GM18858 (cell line): ENCODE results near the gene POLA2.
"Not testable (repeated sequence)": the region's sequence is repeated elsewhere in the genome, so short reads cannot be mapped to it uniquely, and the experiment has no call there.

Experiments used
- ATAC-seq: cut with Tn5 transposase; IDR thresholded peaks from one replicate; pipeline ENCODE4 v1.9.1; 2021; ENCODE audit not compliant: unreplicated experiment

POLA2 gene, protein sequence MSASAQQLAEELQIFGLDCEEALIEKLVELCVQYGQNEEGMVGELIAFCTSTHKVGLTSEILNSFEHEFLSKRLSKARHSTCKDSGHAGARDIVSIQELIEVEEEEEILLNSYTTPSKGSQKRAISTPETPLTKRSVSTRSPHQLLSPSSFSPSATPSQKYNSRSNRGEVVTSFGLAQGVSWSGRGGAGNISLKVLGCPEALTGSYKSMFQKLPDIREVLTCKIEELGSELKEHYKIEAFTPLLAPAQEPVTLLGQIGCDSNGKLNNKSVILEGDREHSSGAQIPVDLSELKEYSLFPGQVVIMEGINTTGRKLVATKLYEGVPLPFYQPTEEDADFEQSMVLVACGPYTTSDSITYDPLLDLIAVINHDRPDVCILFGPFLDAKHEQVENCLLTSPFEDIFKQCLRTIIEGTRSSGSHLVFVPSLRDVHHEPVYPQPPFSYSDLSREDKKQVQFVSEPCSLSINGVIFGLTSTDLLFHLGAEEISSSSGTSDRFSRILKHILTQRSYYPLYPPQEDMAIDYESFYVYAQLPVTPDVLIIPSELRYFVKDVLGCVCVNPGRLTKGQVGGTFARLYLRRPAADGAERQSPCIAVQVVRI

DNA sequence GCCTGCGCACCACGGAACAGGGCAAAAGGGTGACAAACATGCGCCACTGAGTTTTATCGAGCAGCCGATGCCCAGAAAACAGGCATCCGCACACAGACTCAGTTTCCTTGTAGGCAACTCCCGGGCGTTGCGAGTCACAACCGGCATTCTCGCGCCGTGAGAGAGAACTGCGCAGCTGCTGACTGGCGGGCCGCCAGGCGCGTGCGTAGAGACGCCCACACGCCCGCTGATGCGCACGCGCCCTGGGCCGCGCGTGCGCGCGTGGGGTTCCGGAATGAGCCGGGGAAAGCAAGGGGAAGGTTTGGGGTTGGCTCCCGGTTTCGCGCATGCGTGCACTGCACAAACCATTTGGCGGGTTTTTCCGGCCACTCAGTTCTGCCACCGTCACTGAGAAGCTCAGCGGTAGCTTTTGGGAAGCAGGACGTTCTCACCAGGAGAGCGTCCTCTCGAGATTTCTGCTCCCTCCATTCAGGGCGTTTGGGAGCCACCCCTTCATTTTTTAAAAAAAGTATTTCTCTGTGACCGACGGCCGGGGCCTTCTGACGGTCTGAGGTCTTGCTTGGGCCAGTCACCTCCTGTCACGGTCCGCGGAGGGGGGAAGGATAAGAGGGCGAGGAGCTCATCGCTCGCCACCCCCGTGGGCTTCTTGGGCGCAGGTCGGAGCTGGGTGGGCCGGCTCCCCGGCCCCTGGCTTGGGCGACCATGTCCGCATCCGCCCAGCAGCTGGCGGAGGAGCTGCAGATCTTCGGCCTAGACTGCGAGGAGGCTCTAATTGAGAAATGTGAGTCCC is at the start of gene POLA2:
Gene POLA2 (plus strand): TSS at position 372 of the 790 bp plus-strand sequence. CDS start 331 bp downstream, at position 703.
- ATAC-seq: peak; percentile 68

DNA sequence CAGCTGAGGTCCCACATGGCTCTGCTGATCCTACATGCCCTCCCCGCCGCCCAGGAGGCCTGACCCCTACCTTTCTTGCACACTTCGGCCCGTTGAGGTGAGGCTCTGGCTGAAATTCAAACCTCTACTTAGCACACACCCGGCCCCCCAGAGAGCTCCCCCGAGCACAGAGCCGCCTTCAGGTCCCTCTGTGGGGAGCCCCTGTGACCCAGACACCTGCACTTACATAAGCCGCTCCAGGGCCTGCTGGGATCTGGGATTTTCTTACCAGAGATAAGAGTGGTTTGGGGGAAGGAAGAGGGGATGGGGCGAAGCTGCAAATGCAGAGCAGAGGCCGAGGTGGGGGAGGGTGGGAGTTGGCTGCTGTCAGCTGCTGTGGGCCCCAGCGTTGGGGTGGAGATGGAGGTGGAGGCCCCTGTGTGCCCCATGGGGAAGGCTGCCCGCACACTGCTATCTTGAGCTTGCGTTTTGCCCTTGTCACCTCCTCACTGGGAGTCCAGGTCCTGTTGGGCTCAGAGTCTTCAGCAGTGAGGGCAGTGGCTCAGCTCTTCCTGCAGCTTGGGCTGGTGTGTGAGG is 49.4 kb upstream of the POLA2 start:
- ATAC-seq: no peak

DNA sequence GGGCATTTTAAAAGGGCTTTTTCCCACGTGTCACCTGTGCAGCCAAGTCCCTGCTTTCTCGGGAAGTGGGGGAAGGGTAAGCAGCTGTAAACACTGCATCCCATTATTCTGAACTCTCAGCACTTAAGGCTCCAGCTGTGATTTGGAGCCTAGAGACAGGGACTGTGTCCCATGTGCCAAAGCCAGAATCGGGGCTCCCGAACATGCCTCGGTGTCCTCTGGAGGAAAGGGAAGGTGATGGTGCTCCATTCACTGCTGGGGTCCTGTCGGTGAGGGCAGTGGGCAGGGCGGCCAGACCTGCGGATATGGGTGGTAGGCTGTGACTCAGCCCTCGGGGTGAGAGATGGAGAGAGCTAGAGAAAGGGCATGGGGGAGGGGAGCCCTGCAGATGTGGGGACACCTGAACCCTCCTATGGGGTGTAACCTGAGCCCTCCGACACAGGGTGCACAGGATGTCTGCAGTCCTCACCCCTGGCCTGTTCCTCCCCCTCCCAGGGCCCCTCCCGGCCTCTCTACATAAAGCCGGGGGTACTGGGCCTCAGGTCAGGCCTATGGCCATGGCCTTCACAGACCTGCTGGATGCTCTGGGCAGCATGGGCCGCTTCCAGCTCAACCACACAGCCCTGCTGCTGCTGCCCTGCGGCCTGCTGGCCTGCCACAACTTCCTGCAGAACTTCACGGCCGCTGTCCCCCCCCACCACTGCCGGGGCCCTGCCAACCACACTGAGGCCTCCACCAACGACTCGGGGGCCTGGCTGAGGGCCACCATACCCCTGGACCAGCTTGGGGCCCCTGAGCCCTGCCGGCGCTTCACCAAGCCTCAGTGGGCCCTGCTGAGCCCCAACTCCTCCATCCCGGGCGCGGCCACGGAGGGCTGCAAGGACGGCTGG is 48.2 kb upstream of the POLA2 start:
- no peak for ATAC-seq

DNA sequence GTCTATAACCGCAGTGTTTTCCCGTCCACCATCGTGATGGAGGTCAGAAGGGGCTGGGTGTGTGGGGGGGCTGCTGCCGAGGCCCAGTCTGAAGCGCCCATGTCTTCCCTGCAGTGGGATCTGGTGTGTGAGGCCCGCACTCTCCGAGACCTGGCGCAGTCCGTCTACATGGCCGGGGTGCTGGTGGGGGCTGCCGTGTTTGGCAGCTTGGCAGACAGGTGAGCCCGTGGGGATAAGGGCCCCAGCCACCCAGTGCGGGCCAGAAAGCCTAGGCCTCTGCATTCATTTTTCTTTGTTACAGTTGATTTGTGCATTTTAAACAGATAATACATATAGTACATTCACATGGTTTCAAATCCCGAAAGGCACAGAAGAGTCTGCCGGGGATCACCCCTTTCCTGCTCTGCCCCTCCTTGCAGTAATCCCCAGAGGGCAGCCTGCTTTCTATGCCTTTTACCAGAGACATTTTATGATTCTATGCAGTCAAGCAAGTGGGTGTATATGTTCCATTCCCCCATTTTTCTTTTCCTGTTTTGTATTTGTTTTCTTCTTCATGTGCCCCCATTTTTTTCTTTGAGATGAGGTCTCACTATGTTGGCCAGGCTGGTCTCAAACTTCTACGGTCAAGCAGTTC is 47.4 kb upstream of the POLA2 start:
- ATAC-seq: no peak

DNA sequence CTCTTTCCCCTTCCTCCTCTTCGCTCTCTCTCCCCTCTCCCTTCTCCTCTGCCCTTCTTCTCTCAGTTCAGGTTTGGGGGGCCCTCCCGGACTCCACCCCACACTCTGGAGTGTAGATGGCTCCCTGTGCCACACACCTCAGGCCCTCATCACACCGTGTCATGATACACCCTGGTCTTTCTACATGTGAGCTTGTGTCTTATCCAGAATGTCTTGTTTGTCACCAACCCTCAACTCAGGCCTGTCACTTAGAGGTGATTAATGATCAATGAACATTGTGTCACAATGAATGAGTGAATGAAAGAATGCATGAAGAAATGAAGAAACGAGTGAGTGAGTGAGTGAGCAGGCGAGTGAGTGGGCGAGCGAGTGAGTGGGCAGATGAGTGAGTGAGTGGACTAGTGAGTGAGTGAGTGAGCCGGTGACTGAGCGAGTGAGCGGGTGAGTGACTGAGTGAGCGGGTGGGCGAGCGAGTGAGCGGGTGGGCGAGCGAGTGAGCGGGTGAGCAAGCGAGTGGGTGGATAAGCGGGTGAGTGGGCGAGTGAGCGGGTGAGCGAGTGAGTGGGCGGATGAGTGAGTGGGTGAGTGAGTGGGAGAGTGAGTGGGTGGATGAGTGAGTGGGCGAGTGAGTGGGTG is 46.2 kb upstream of the POLA2 start:
- ATAC-seq: no peak

DNA sequence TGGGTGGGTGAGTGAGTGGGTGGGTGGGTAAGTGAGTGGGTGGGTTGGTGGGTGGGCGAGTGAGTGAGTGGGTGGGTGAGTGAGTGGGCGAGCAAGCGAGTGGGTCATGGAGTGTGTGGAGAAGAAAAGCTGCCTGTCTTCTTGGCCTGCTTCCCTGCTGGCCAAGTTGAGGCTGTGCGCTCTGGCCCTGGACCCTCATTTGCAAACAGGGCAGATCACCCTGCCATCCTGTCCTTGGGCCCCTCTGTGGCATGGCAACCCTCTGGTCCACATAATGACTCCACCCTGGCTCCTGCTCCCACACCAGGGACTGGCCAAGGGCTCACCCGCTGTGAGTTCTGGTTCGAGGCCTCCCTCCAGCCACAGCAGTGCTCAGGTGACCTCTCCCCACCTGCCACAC is 44.9 kb upstream of the POLA2 start:
- ATAC-seq: no peak

DNA sequence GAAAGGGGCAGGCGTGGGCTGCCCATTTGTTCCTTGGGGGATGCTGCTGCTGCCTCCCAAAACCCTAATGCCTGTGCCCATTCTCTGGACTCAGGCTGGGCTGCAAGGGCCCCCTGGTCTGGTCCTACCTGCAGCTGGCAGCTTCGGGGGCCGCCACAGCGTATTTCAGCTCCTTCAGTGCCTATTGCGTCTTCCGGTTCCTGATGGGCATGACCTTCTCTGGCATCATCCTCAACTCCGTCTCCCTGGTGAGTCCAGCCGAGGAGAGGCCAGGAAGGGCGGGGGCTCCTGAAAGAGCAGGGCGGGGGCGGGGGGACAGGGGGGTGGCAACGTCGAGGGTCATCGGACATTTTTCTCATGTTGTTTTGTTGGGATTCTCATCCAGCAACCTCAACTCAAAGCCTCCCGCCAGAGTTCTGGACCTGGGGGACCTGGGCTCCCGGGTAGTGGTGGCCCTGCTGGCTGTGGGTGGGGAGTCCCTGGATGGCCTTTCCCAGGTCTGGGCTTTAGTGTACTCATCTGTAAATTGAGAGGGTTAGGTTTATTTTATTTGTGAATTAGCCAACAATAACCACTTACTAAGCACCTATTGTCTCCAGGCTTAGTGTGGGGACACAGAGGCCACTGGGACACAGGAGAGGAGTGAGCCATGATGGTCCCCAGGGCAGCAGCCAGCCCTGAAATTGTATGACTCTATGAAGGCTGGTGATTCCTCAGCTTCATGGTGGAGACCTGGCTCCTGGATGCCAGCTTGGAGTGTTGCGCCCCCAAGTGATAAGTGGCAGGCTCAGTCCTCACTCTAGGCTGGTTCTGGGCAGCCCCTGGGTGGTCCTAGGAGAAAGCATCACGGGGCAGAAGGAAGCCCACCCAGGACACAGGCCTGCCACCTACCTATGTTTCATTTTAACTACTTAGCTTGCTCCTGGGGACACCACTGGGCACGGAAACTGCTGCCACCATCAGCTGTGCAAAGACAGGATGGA is 44.0 kb upstream of the POLA2 start:
- no peak for ATAC-seq

DNA sequence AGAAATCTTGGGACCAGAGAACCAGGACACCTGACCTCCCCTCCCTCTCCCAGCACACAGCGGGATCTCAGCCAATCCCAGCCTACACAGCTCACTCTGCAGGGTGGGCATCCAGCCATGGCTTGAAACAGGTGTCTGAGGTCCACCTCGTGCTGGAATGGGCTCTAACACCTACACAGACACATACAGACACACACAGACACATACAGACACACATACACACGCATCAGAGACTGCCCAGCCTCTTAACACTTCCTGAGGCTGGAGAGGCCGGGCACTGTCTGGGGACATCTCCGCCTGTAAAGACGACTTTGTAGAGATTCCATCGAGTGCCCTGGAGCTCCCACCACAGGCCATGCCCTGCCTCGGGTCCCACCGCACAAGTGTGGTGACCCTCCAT is 43.3 kb upstream of the POLA2 start:
- ATAC-seq: no peak

DNA sequence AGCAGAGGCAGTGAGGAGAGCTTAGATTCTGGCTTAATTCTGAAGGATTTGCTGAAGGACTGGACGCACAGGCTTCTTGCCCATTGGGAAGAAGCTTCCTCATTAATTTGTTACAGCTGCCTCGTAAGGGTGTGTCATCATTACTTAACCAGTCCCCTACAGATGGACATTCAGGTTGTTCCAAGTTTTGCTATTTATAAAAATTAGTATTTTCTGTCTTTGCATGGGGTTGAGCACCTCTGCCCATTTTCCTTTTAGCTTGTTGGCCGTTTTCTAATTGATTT is 41.9 kb upstream of the POLA2 start:
- ATAC-seq: no peak

DNA sequence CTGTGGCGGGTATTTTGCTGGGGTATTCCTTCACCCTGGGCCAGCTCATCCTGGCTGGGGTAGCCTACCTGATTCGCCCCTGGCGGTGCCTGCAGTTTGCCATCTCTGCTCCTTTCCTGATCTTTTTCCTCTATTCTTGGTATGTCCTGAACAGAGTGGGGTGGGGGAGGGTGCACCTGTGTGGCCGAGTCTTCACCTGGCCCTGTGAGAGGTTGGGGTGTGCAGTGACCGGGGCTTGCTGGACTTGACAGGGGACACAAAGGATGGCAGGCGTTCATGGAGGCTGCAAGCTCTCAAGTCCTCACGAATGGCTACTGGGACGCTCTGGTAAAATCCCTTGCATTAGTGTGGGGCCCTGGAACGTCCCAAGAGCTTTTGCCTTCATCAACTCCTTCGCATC is 40.7 kb upstream of the POLA2 start:
- no peak for ATAC-seq

DNA sequence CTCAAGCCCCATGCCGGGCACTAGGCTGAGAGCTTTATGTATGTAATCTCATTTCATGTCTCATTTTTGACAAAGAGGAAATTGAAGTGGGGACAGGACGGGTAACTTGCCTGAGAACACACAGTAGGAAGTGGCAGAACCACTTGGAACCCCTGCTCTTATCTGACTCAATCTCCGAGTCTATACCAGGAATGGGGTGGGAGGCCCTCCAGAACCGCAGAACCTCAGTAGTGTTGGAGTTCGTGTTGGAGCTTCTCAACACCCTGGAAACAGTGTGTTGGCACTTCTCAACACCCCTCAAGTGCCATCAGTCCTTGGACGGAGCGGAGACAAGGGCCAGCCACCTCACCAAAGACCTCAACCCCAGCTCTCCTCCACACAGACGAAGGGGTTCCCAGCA is 38.8 kb upstream of the POLA2 start:
- ATAC-seq: no peak

DNA sequence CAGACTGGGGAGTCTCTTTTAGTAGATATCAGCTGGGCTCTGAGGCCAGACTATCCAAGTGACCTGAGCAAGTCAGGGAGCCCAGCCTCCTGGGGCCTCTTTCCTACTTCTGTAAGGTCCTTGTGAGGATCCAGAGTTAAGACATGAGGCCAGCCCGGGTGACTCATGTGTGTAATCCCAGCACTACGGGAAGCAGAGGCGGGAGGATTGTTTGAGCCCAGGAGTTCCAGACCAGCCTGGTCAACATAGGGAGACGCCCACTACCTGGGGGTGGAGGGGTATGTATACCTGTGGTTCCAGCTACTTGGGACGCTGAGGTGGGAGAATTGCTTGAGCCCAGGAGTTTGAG is 36.9 kb upstream of the POLA2 start:
- no peak for ATAC-seq

DNA sequence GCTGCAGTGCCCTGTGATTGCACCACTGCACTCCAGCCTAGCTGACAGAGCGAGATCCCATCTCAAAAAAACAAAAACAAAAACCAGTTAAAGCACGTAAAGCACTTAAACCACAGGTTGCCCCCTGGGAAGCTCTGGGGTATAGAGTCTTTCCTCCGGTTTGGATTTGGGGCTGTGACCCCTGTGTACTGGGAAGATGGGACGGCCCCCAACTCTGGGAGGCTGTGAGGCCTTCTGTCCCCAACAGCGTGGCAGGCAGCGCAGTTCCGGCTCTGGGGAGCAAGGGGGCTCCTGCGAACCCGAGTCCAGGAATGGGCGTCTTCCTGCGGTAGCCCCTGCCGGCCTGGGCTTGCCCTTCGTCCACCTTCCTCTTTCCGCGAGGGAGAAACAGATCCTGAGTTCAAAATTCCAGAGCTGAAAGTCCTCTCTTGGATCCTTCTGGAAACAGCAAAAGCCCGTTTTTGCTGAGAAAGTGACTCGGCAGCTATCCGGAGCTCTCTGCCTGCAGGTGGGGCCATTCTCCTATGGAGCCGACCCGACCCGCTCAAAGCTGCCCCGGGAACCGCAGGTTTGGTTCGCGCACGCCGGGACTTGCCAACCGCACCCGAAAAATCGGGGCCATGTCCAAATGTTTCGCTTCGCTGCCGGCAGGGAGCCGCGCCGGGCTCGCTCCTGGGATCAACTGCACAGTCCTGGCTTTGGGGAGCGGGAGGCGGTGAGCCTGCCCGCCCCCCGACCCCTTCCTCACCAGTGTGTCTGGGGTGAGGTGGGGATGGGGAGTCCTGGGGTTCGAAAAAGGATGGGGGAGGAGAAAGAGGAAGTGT is 36.3 kb upstream of the POLA2 start:
- ATAC-seq: no peak

DNA sequence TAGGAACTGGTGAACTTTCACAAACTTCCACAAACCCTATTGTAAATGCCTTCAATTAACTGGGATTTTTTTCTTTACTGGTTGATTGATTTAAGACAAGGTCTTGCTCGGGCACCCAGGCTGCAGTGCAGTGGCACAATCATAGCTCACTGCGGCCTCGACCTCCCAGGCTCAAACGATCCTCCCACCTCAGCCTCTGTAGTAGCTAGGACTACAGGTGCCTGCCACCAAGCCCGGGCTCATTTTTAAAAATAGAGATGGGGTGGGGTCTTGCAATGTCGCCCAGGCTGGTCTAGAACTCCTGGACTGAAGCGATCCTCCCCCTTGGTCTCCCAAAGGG is 35.7 kb upstream of the POLA2 start:
- ATAC-seq: no peak

DNA sequence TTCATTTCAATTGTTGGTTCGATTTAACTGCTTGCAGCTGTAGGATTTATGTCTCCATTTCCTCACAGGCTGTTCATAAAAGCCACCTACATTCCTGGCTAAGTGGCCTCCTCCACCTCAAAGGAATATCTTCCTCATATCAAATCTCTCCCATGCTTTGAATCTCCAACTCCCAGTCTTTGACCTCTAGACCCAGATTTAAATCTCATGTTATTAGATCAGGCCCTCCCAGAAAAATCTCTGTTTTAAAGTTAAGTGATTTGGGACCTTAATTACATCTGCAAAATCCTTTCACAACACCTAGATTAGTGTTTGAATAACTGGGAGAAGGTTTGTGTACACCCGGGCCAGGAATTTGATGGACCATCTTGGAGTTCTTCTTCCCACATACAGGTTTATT is 33.9 kb upstream of the POLA2 start:
- no peak for ATAC-seq

DNA sequence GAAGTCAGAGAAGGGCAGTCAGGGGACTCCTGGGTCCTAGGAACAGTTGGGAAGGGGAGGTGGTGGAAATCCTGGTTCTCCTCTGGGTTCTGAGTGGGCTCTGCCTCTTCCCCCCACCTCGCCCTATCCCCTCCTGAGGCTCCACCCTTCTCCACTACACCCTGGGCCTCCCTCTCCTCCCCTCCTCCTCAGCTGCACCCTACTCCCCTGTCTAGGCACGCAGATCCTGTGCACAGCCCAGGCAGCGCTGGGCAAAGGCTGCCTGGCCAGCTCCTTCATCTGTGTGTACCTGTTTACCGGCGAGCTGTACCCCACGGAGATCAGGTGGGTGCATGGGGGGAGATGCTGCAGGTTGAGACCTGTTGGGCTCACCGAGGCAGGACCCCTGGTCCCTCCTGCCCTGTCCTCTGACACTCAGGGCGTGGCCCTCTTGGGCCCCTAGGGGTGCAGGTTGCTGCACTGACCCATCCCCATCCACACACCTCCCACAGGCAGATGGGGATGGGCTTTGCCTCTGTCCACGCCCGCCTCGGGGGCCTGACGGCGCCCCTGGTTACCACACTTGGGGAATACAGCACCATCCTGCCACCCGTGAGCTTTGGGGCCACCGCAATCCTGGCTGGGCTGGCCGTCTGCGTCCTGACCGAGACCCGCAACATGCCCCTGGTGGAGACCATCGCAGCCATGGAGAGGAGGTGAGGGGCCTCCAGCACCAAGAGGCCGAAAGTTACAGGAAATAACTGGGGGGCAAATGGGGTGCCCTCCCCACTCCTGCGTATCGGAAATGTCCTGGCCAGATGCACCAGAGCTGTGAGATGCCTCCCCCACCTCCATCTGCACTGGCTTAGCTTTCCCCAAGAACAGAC is 25.3 kb upstream of the POLA2 start:
- ATAC-seq: no peak

DNA sequence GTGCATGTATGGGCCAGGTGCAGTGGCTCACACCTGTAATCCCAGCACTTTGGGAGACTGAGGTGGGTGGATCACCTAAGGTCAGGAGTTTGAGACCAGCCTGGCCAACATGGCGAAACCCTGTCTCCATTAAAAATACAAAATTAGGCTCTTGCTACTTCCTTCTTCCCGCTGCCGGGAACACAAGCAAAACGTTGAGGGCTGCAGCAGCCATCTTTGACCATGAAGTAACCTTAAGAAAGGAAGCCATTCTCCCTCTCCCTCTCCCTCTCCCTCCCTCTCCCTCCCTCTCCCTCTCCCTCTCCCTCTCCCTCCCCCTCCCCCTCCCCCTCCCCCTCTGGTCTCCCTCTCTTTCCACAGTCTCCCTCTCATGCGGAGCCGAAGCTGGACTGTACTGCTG is 23.5 kb upstream of the POLA2 start:
- ATAC-seq: not testable (repeated sequence)
